BE2C (cell line): ENCODE measurements around the gene DDIAS.

Experiments used
- DNase-seq: peaks from one replicate; pipeline ENCODE4 v3.0.0-alpha.2; 2020
- H3K27me3 ChIP-seq: fragments of 250-450 bp; sonication (Bioruptor Pico); 2 replicates; pipeline ENCODE4 v1.5.1; 2020; ENCODE audit warnings: mild to moderate bottlenecking
- H3K36me3 ChIP-seq: fragments of 250-450 bp; sonication (Bioruptor Pico); 2 replicates; pipeline ENCODE4 v1.5.1; 2020; ENCODE audit warnings: mild to moderate bottlenecking
- H3K4me1 ChIP-seq: fragments of 250-450 bp; sonication (Bioruptor Pico); 2 replicates; pipeline ENCODE4 v1.5.1; 2020
- H3K4me3 ChIP-seq: 2 replicates; pipeline ENCODE4 v1.5.1; 2011; ENCODE audit warnings: low read depth, low read length
- H3K9me3 ChIP-seq: fragments of 250-450 bp; sonication (Bioruptor Pico); 2 replicates; pipeline ENCODE4 v1.5.1; 2020
- TF ChIP-seq, protein P1 (sequence below): IDR thresholded peaks from 2 replicates; pipeline ENCODE4 v1.5.1; 2012; ENCODE audit warnings: mild to moderate bottlenecking, low read depth, low read length

The DDIAS gene

DNA sequence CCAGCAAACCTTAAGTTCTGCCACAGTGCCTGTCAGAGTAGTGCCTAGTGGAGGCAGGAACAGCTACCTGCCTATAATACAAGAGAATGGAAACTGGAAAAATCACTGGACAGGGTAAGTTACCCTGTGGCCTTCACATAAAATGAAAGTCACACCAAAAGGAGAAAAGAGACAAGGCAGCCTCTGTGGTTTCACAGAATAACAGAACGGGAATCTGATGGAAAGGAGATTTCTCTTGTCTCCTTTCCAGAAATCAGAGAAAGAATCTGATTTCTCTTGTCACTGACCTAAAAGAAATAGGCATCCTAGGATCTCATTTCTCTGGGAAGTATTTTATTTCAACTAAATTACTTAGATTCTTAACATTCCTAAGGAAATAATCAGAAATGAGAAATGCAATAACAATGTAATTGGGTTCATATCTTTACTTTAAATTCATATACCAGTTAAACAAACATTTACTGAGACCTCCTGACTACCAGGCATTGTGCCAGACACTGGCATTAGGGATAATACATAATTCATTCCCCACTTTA is 42.9 kb upstream of the DDIAS start:
- no peak overlapping the region for H3K4me3 ChIP-seq
- H3K36me3 ChIP-seq, result peaks cover 14% of the 10 kb centered on the region; the same call in 1 of the 2 replicates
- TF ChIP-seq, protein P1, sequence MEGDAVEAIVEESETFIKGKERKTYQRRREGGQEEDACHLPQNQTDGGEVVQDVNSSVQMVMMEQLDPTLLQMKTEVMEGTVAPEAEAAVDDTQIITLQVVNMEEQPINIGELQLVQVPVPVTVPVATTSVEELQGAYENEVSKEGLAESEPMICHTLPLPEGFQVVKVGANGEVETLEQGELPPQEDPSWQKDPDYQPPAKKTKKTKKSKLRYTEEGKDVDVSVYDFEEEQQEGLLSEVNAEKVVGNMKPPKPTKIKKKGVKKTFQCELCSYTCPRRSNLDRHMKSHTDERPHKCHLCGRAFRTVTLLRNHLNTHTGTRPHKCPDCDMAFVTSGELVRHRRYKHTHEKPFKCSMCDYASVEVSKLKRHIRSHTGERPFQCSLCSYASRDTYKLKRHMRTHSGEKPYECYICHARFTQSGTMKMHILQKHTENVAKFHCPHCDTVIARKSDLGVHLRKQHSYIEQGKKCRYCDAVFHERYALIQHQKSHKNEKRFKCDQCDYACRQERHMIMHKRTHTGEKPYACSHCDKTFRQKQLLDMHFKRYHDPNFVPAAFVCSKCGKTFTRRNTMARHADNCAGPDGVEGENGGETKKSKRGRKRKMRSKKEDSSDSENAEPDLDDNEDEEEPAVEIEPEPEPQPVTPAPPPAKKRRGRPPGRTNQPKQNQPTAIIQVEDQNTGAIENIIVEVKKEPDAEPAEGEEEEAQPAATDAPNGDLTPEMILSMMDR, result no peak
- no peaks in the 10 kb centered on the region for H3K27me3 ChIP-seq
- no peak for DNase-seq
- H3K9me3 ChIP-seq, result no peaks in the 10 kb centered on the region
- H3K4me1 ChIP-seq, result no peaks in the 10 kb centered on the region; the same call in 1 of the 2 replicates

DNA sequence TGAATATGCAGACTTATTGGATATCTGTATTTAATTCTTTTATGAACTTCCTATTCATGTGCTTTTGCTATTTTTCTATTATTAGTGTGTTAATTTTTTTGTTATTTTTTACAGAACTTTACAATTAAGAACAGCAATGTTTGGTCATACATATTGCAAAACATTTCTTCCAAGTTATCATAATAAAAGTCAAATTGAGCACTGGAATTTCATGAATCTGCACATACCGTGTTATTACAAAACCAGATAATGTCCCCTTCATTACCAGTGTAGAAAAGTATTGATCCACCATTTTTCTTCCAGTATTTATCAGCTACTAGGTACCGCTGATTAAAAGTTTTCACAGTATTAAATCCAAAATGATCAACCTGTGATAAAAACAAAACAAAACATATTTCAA is 41.8 kb upstream of the DDIAS start:
- no peaks in the 10 kb centered on the region for H3K9me3 ChIP-seq
- H3K4me3 ChIP-seq, result no peak overlapping the region
- no peaks in the 10 kb centered on the region for H3K27me3 ChIP-seq
- peaks cover 5% of the 10 kb centered on the region for H3K4me1 ChIP-seq
- H3K36me3 ChIP-seq, result peaks cover 14% of the 10 kb centered on the region; the same call in 1 of the 2 replicates
- DNase-seq, result no peak
- TF ChIP-seq, protein P1, result no peak

DNA sequence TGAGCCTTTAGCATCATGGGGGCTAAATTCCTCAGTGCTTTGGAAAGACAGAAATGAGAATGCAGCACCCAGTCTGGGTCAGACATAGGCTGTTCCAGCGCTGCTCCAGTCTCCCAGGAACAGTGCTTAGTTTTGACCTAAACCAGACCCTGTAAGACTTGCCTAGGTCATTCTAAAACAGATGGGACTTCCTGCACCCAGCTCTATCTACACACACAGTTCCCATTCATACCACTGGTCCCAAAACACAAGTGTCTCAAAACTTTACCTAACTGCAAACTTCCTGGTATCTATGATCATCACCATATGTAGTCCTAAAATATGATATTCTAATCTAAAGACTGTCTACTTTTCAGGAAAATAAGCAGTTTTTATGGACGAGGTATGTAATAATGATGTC is 39.2 kb upstream of the DDIAS start:
- no peak for DNase-seq
- Histone ChIP-seq H3K9me3 (no peaks in the 10 kb centered on the region), H3K27me3 (no peaks in the 10 kb centered on the region), H3K4me3 (no peak overlapping the region), H3K36me3 (peaks cover 12% of the 10 kb centered on the region; the same call in 1 of the 2 replicates), H3K4me1 (peaks cover 14% of the 10 kb centered on the region)
- TF ChIP-seq, protein P1, result no peak

GRCh38 chr11:82863209-82863608 is 38.3 kb upstream of the DDIAS start:
- H3K36me3 ChIP-seq, result peaks cover 4% of the 10 kb centered on the region; the same call in 1 of the 2 replicates
- H3K4me3 ChIP-seq, result no peak overlapping the region
- DNase-seq, result no peak
- TF ChIP-seq, protein P1, result no peak
- H3K9me3 ChIP-seq, result no peaks in the 10 kb centered on the region
- peaks cover 14% of the 10 kb centered on the region for H3K4me1 ChIP-seq
- H3K27me3 ChIP-seq, result no peaks in the 10 kb centered on the region

- H3K9me3 ChIP-seq, result no peaks in the 10 kb centered on the region
- H3K4me1 ChIP-seq, result peaks cover 14% of the 10 kb centered on the region
- peak; percentile 63 for DNase-seq
- TF ChIP-seq, protein P1, result peak; percentile 88
- H3K36me3 ChIP-seq, result no peaks in the 10 kb centered on the region
- no peak overlapping the region for H3K4me3 ChIP-seq
- no peaks in the 10 kb centered on the region for H3K27me3 ChIP-seq
These were observed 37.3 kb upstream of the DDIAS start for GRCh38 chr11:82864268-82864667.

DNA sequence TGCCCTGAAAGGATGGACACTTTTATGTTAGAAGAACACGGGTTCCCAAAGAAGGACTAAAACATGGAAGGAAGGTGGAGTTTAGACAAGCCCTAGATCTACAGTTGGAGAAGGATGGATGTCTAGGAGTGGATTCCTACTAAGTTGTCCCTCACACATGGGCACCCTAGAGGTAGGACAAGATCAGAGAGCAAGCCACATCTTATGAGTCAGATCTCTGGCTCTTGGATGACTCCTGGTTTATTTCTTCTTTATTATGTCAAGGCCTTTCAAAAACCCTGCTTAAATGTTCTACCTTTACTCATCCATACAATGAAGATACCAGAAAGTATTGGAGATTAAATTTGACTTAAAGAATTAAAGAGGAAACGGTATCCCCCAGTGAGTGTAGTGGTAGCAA is 35.7 kb upstream of the DDIAS start:
- no peak for DNase-seq
- H3K4me3 ChIP-seq, result no peak overlapping the region
- TF ChIP-seq, protein P1, result no peak
- H3K36me3 ChIP-seq, result no peaks in the 10 kb centered on the region
- H3K27me3 ChIP-seq, result no peaks in the 10 kb centered on the region
- no peaks in the 10 kb centered on the region for H3K9me3 ChIP-seq
- H3K4me1 ChIP-seq, result peaks cover 14% of the 10 kb centered on the region
